BJ (cell line): ENCODE measurements around the gene CTNNA2. TPM values are rescaled to one million over a fixed set of nuclear protein-coding genes. Genes with fewer than 3 reads are reported as not detected.

Source experiments
- CTCF ChIA-PET: fragments of 350-600 bp; formaldehyde crosslinking; extraction: SDS; loops from one replicate; lab custom pipeline; 2021; ENCODE audit warnings: antibody characterized with exemption, inconsistent platforms; lab: Yijun Ruan, JAX
- POLR2A ChIA-PET: fragments of 300-600 bp; sonication (Branson Sonifier 250); formaldehyde crosslinking; extraction: SDS; loops from one replicate; lab custom pipeline; 2021; ENCODE audit warnings: antibody characterized with exemption; lab: Charles Lee
- DNase-seq: peaks from one replicate; pipeline ENCODE4 v3.0.0-alpha.2; 2011; ENCODE audit warnings: low read depth
- H3K27me3 ChIP-seq: 2 replicates; pipeline ENCODE4 v1.6.0; 2011; ENCODE audit warnings: low read length; ENCODE audit not compliant: control insufficient read depth, insufficient read depth
- H3K36me3 ChIP-seq: 2 replicates; pipeline ENCODE4 v1.5.1; 2011; ENCODE audit warnings: low read length; ENCODE audit not compliant: control insufficient read depth, insufficient read depth
- H3K4me3 ChIP-seq: 2 replicates; pipeline ENCODE4 v1.5.1; 2011; ENCODE audit warnings: low read depth, mild to moderate bottlenecking, control low read depth, low read length
- polyA plus RNA-seq: library from polyadenylated mRNA; depleted of rRNA; stranded (reverse); fragments of >200 nt; gene quantifications from 2 replicates; pipeline ENCODE4 v1.2.3, GENCODE V29; 2011
- TF ChIP-seq, protein P1 (sequence below): IDR thresholded peaks from 2 replicates; pipeline ENCODE4 v1.5.1; 2011; ENCODE audit warnings: low read depth, mild to moderate bottlenecking, control low read depth, inconsistent platforms, low read length, moderate library complexity; ENCODE audit not compliant: insufficient read depth

Gene CTNNA2
- polyA plus RNA-seq, 1 experiment = not detected

DNA sequence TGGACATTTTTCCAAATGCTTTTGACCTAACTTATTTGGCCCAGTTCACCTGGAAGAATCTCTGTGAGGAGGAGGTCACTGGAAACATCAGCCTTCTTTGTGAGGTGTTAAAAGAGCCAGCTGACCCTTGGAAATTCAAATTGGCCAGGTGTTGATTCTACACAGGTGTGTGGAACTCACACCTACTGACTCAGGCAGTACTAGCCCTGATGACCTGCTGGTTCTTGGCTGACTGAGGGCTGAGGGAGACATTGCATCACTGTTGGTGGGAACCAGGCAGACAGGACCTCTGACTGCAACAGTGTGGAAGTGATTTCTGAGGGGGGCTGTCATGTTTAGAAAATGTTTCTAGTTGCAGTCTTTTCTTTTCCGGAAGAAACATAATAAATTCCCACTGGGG, 1033.9 kb downstream of the CTNNA2 start:
- TF ChIP-seq, protein P1, sequence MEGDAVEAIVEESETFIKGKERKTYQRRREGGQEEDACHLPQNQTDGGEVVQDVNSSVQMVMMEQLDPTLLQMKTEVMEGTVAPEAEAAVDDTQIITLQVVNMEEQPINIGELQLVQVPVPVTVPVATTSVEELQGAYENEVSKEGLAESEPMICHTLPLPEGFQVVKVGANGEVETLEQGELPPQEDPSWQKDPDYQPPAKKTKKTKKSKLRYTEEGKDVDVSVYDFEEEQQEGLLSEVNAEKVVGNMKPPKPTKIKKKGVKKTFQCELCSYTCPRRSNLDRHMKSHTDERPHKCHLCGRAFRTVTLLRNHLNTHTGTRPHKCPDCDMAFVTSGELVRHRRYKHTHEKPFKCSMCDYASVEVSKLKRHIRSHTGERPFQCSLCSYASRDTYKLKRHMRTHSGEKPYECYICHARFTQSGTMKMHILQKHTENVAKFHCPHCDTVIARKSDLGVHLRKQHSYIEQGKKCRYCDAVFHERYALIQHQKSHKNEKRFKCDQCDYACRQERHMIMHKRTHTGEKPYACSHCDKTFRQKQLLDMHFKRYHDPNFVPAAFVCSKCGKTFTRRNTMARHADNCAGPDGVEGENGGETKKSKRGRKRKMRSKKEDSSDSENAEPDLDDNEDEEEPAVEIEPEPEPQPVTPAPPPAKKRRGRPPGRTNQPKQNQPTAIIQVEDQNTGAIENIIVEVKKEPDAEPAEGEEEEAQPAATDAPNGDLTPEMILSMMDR = no peak
- CTCF ChIA-PET = no interaction called here

DNA sequence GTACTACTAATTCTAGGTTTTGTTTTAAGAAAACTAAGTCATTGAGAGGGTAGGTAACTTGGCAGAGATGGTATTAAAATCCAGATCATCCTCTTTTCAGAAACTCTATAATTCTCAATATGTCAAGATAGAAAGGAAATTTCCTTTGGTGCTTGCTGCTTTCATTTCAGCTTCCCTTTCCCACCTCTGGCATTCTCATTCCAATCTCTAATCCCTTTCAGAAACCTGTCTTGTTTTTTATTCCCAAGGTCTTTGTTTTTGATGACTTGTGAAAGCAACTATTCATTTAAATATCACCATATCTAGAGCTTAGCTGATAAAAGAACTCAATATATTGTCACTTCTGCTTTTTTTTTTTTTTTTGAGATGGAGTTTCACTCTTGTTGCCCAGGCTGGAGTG, 1034.5 kb downstream of the CTNNA2 start:
- no peaks in the 10 kb centered on the region for H3K27me3 ChIP-seq
- no peak overlapping the region for H3K4me3 ChIP-seq
- no peak for DNase-seq
- no peaks in the 10 kb centered on the region for H3K36me3 ChIP-seq
- ChIA-PET CTCF (interaction anchor here (0.9 kb wide), 1 partner anchor 22 kb away, joined by 3 read pairs; no protein-coding TSS in a partner anchor), POLR2A (interaction anchor here (0.7 kb wide), 1 partner anchor 509 kb away, joined by 3 read pairs; no protein-coding TSS in a partner anchor)
- TF ChIP-seq, protein P1 = no peak

More for the DNA sequence above, 1033.9 kb downstream of the CTNNA2 start:
- Histone ChIP-seq H3K4me3 (no peak overlapping the region), H3K36me3 (no peaks in the 10 kb centered on the region), H3K27me3 (no peaks in the 10 kb centered on the region)
- DNase-seq = no peak
- POLR2A ChIA-PET = no interaction called here

DNA sequence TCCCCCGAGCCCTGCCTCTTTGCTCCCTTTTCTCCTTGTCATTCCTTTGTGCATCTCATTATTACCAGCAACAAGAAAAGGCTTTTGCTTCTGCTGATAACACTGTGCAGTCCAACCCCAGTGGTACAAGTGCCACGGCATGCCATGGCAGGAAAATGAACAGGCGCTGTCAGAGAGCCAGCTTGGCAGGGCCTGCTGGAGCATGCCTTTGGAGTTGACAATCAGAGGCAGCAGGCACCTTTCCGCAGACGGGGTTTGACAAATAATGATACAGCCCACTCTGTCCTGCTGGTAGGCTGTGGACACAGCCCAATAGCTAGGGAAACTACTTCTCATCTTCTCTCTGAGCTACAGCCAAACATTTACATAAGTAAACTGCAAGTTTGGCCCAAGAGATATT, 1035.6 kb downstream of the CTNNA2 start:
- TF ChIP-seq, protein P1 = no peak
- CTCF ChIA-PET = no interaction called here
- POLR2A ChIA-PET = no interaction called here
- no peak for DNase-seq
- Histone ChIP-seq H3K4me3 (no peak overlapping the region), H3K36me3 (no peaks in the 10 kb centered on the region), H3K27me3 (no peaks in the 10 kb centered on the region)

DNA sequence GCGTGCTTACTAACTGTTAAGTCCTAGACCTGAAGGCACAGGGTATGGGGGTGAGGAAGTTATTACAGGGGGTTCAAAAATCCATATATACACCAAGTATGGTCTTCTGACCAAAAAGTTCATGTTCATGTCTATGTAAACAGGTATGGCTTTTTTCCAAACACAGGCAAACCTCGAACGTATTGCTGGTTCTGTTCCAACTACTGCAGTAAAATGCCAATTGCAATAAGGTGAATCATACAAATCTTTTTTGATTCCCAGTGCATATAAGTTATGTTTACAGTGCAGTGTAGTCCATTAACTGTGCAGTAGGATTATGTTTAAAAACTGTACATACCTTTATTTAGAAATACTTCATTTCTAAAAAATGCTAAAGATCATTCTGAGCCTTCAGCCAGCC, 1037.0 kb downstream of the CTNNA2 start:
- Histone ChIP-seq H3K36me3 (no peaks in the 10 kb centered on the region), H3K27me3 (no peaks in the 10 kb centered on the region), H3K4me3 (no peak overlapping the region)
- no peak for DNase-seq
- ChIA-PET CTCF (no interaction called here), POLR2A (no interaction called here)
- TF ChIP-seq, protein P1 = no peak

DNA sequence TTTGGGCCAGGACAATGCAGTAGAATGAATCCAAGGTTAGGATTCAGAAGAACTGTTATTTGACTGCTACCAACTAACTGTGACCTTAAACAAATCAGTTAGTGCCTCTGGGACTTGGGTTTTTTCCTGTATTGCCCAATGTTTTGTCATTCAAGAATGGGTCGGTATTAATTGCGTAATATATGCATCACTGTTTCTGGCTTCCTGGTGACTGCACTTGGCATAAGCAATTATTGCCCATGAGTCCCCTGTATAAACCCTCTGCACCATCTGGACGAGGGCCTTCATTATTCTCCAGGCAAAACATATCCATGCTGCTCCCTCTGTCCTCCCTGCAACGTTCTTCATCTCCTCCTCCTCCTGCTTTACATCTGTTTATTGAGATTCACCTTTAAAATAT, 1047.5 kb downstream of the CTNNA2 start:
- ChIA-PET CTCF (no interaction called here), POLR2A (no interaction called here)
- no peaks in the 10 kb centered on the region for H3K36me3 ChIP-seq
- DNase-seq = no peak
- TF ChIP-seq, protein P1 = no peak
- no peaks in the 10 kb centered on the region for H3K27me3 ChIP-seq
- no peak overlapping the region for H3K4me3 ChIP-seq
